KOPT-K1 (cell line): ENCODE results near the gene ADGRL1.

Experiments
- H3K27ac ChIP-seq: fragments of 200-600 bp; sonication (generic); 2 replicates; pipeline ENCODE4 v1.5.1; 2016; ENCODE audit warnings: antibody characterized with exemption, mild to moderate bottlenecking, low read depth, low read length; ENCODE audit not compliant: poor library complexity, severe bottlenecking
- H3K36me3 ChIP-seq: fragments of 200-600 bp; sonication (generic); 2 replicates; pipeline ENCODE4 v1.5.1; 2017; ENCODE audit warnings: antibody characterized with exemption, mild to moderate bottlenecking, low read length, moderate library complexity; ENCODE audit not compliant: insufficient read depth
- H3K9me3 ChIP-seq: fragments of 200-600 bp; sonication (generic); 2 replicates; pipeline ENCODE4 v1.5.1; 2017; ENCODE audit warnings: antibody characterized with exemption, low read length, mild to moderate bottlenecking; ENCODE audit not compliant: insufficient read depth, poor library complexity, severe bottlenecking

Gene ADGRL1

DNA sequence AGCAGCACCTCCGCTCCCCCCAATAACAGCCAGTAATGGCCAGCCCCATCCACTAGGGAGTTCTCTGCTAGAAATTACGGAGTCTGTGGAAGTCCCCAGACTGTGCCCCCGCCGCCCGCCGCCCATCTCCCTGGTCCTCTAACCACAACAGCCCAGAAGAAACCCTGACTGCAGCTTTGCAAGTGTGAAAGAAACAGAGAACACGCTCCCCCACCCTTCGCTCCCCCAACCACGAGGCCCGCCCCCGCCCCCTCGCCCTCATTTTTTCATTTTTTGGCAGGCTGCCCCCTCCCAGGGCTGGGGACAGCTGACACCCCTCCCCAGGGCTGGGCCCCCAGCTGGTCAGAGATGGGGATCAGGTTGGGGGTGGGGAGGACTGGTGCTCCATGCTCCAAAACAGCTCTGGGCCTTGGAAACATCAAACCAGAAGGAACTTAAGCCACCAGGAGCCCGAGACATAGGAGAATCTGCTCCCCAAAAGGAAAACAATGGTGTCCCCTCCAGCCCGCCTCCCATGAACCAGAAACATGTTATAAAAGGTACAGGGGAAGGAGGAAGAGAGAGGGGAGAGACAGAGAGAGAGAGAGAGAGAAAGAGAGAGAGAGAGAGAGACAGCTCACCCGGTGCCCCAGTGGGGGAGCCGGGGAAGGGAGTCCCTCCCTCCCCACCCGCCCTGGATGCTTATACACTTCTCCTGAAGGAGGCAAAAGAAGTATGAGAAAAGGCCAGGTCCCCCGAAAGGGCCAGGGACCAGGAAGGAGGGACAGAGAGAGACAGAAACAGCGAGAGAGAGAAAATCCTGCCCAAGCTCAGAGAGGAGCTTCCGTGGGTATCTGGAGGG lies 39.8 kb downstream of the ADGRL1 start:
- Histone ChIP-seq H3K27ac (no peak overlapping the region), H3K9me3 (no peaks in the 10 kb centered on the region), H3K36me3 (no peaks in the 10 kb centered on the region)

- Histone ChIP-seq H3K36me3 (no peaks in the 10 kb centered on the region), H3K9me3 (no peaks in the 10 kb centered on the region), H3K27ac (no peak overlapping the region)
These were observed 41.1 kb downstream of the ADGRL1 start for GRCh38 chr19:14164724-14165493.

- Histone ChIP-seq H3K9me3 (no peaks in the 10 kb centered on the region), H3K27ac (no peak overlapping the region), H3K36me3 (no peaks in the 10 kb centered on the region)
These were observed 41.9 kb downstream of the ADGRL1 start for GRCh38 chr19:14164082-14164481.

GRCh38 chr19:14162871-14163297 lies 43.1 kb downstream of the ADGRL1 start:
- no peaks in the 10 kb centered on the region; the same call in 1 of the 2 replicates for H3K36me3 ChIP-seq
- H3K9me3 ChIP-seq: no peaks in the 10 kb centered on the region

DNA sequence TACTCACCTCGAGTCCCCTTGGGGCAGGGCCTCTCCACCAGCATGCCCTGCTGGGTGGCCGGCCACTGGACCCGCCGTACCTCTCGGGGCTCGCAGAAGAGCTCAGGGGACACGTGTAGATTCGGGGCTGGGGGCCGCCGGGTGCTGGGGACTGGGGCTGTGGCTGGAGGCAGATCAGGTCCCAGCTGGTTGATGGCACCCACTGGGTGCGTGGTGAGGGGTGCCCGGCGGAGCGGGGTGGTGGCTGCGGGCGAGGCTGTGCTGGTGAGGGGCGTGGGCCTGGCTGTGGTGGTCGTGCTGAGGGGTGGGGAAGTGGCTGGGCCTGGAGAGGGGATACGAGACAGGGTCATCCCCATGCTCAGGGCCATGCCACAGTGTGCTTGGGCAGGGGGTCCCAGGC lies 44.7 kb downstream of the ADGRL1 start:
- Histone ChIP-seq H3K9me3 (no peaks in the 10 kb centered on the region), H3K36me3 (no peaks in the 10 kb centered on the region; the same call in 1 of the 2 replicates), H3K27ac (no peak overlapping the region)

More at GRCh38 chr19:14162871-14163297, 43.1 kb downstream of the ADGRL1 start:
- H3K27ac ChIP-seq: no peak overlapping the region

GRCh38 chr19:14160017-14160703 lies 45.8 kb downstream of the ADGRL1 start:
- no peaks in the 10 kb centered on the region; the same call in 1 of the 2 replicates for H3K36me3 ChIP-seq
- no peaks in the 10 kb centered on the region for H3K9me3 ChIP-seq

DNA sequence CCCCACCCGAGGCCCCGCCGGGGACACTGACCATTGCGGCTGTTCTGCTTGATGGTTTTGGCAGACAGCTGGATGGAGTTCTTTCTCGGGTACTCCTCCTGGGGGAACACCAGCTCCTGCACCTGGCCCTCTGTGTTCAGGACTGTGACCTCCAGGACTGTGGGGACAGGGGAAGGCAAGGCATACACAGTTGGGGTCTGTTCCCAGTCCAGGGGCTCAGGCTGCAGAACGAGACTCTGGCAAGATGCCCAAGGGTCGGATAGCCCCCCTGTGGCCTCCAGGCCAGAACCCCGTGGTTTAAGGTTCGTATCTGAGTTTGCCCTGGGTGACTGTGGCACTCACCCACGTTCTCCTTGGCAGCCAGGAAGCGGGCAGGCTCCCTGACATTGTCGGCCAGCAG lies 46.9 kb downstream of the ADGRL1 start:
- no peaks in the 10 kb centered on the region; the same call in 1 of the 2 replicates for H3K36me3 ChIP-seq
- H3K27ac ChIP-seq: no peak overlapping the region
- H3K9me3 ChIP-seq: no peaks in the 10 kb centered on the region

More at GRCh38 chr19:14160017-14160703, 45.8 kb downstream of the ADGRL1 start:
- H3K27ac ChIP-seq: no peak overlapping the region

GRCh38 chr19:14158276-14159023 lies 47.5 kb downstream of the ADGRL1 start:
- Histone ChIP-seq H3K9me3 (no peaks in the 10 kb centered on the region), H3K27ac (no peak overlapping the region), H3K36me3 (no peaks in the 10 kb centered on the region; the same call in 1 of the 2 replicates)

DNA sequence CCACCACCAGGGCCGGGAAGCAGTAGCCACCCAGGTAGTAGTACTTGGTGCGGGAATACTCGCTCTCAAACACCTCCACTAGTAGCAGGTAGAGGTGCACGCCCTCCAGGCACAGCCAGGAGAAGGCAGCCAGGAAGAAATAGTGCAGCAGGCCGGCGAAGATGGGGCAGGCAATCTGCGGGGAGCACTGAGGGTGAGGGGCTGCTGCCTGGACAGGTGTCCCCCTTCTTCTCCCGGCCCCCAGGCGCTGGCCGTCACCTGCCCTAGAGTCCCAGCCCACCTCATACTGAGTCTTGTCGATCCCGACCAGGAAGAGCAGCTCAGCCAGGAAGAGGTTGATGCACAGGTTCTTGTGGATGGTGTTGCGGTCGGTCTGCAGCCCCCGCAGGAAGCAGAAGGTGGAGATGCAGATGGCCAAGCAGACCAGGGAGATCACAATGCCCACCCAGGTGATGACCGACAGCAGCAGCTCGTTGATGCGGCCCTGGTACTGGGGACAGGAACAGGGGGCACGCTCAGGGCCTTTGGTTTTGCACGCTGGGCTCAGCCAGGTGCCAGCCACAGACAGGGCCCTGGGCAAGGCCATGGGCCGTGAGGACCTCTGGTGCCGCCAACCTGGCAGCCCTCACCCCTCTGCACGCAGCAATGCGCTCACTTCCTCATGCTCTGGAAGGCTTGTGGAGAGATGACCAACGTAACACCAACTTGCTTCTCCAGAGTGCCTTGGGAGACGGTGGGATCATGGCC lies 48.8 kb downstream of the ADGRL1 start:
- H3K9me3 ChIP-seq: no peaks in the 10 kb centered on the region
- H3K27ac ChIP-seq: no peak overlapping the region
- no peaks in the 10 kb centered on the region; the same call in 1 of the 2 replicates for H3K36me3 ChIP-seq

- Histone ChIP-seq H3K36me3 (no peaks in the 10 kb centered on the region; the same call in 1 of the 2 replicates), H3K27ac (no peak overlapping the region), H3K9me3 (no peaks in the 10 kb centered on the region)
These were observed 49.8 kb downstream of the ADGRL1 start for GRCh38 chr19:14156122-14156521.

GRCh38 chr19:14155371-14155770 lies 50.6 kb downstream of the ADGRL1 start:
- H3K36me3 ChIP-seq: no peaks in the 10 kb centered on the region; the same call in 1 of the 2 replicates
- H3K9me3 ChIP-seq: no peaks in the 10 kb centered on the region
- no peak overlapping the region for H3K27ac ChIP-seq

DNA sequence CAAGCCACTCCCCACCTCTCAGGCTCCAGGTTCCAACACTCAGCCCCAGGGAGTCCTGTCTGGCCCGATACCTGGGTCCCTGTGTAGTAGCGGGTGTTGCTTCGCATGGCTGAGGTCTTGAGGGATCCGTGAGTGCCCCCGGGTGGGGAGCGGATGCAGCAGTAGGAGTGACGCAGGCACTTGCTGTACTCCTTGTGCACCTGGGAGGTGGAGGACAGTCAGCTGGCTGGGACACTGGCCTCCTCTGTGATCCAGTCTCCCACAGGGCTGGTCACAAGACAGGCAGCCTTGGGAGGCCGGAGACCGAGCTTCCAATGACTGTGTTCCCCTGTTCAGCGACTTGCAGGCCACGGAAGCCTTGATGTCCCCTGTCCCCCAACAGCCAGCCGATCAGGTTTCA lies 53.3 kb downstream of the ADGRL1 start:
- H3K36me3 ChIP-seq: no peaks in the 10 kb centered on the region; the same call in 1 of the 2 replicates
- no peaks in the 10 kb centered on the region for H3K9me3 ChIP-seq
- H3K27ac ChIP-seq: no peak overlapping the region

GRCh38 chr19:14150770-14151661 lies 55.0 kb downstream of the ADGRL1 start:
- Histone ChIP-seq H3K36me3 (no peaks in the 10 kb centered on the region), H3K9me3 (no peaks in the 10 kb centered on the region), H3K27ac (no peak overlapping the region)
